ENCODE data around the gene TMEM254. TPM values are rescaled to one million over a fixed set of nuclear protein-coding genes. Genes with fewer than 3 reads are reported as not detected.
A peak's percentile ranks its signal among the peaks of the same experiment; 100 is the strongest.

Gene TMEM254
- total RNA-seq, 1 donor from 2014 or later = 31.6 TPM

DNA sequence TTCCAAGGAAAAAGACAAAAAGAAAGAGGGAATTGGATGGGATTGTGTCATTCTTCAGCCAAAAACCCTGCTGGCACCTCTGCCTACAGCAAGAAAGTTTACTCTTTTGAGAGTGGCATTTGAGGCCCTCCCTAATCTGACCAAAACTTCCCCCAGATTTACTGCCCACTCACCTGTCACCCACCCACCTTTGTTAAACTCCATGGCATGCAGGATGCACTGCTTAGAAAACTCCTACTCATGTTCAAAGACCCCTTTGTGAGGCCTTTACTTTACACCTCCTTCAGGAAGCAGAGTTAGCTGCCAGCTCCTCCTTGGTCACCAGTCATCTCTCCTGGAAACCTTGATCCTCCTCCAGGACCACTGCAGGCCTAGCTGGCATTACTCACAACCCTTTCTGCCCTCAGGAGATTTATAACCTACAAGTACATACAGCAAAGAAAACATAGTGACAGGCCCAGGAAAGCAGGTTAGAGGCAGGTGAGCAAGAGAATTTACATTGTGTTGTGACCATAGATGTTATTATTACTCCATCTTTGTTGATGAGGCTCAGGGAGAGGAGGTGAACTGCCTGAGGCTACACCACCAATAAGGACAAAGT lies 43.7 kb downstream of the TMEM254 start:
- Mint-ChIP-seq H3K36me3 (no peaks in the 10 kb centered on the region), H3K27ac (no peak overlapping the region), H3K4me1 (ENCODE audit: unreplicated experiment) (no peaks in the 10 kb centered on the region)

GRCh38 chr10:80122746-80123145 lies 44.3 kb downstream of the TMEM254 start:
- H3K9me3 Mint-ChIP-seq = no peaks in the 10 kb centered on the region

More for the DNA sequence above, 43.7 kb downstream of the TMEM254 start:
- peaks cover 6% of the 10 kb centered on the region for H3K27me3 Mint-ChIP-seq
- no peak for DNase-seq (ENCODE audit: extremely low spot score, unreplicated experiment)
- H3K9me3 Mint-ChIP-seq = no peaks in the 10 kb centered on the region
- H3K4me3 Mint-ChIP-seq = no peak overlapping the region
- TF ChIP-seq, protein P1, sequence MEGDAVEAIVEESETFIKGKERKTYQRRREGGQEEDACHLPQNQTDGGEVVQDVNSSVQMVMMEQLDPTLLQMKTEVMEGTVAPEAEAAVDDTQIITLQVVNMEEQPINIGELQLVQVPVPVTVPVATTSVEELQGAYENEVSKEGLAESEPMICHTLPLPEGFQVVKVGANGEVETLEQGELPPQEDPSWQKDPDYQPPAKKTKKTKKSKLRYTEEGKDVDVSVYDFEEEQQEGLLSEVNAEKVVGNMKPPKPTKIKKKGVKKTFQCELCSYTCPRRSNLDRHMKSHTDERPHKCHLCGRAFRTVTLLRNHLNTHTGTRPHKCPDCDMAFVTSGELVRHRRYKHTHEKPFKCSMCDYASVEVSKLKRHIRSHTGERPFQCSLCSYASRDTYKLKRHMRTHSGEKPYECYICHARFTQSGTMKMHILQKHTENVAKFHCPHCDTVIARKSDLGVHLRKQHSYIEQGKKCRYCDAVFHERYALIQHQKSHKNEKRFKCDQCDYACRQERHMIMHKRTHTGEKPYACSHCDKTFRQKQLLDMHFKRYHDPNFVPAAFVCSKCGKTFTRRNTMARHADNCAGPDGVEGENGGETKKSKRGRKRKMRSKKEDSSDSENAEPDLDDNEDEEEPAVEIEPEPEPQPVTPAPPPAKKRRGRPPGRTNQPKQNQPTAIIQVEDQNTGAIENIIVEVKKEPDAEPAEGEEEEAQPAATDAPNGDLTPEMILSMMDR (conservative IDR thresholded peaks at IDR 0.05) = no peak

GRCh38 chr10:80126876-80127275 lies 48.4 kb downstream of the TMEM254 start:
- TF ChIP-seq, protein P1 (conservative IDR thresholded peaks at IDR 0.05) = no peak
- Mint-ChIP-seq H3K4me1 (ENCODE audit: unreplicated experiment) (no peaks in the 10 kb centered on the region), H3K9me3 (no peaks in the 10 kb centered on the region), H3K27me3 (peaks cover 10% of the 10 kb centered on the region), H3K27ac (no peak overlapping the region), H3K4me3 (no peak overlapping the region), H3K36me3 (no peaks in the 10 kb centered on the region)
- DNase-seq (ENCODE audit: extremely low spot score, unreplicated experiment) = no peak

More at GRCh38 chr10:80122746-80123145, 44.3 kb downstream of the TMEM254 start:
- DNase-seq (ENCODE audit: extremely low spot score, unreplicated experiment) = no peak
- Mint-ChIP-seq H3K27me3 (peaks cover 6% of the 10 kb centered on the region), H3K27ac (no peak overlapping the region), H3K36me3 (no peaks in the 10 kb centered on the region), H3K4me3 (no peak overlapping the region), H3K4me1 (ENCODE audit: unreplicated experiment) (no peaks in the 10 kb centered on the region)
- TF ChIP-seq, protein P1 (conservative IDR thresholded peaks at IDR 0.05) = no peak

DNA sequence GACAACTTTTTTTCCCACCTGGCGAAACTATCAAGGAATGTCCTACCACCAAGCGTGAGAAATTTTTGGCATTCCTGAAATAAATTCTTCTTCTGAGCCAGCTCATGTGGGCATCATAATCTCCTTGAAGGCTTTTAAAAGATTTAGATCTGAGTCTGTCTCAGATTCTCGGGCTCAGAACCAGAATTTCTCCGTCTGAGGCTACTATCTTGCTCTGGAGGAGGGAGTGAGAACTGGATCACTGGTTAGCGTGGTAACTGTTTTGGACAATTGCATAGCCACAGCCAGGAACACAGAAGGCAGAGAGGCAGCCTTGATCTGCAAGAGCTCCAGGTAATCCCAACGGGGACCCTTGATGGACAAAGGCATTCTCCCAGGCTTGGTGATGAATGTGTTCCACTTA lies 53.0 kb downstream of the TMEM254 start:
- Mint-ChIP-seq H3K27ac (no peak overlapping the region), H3K4me3 (peak overlapping the region; percentile 63), H3K9me3 (no peaks in the 10 kb centered on the region), H3K27me3 (peaks cover 29% of the 10 kb centered on the region), H3K4me1 (ENCODE audit: unreplicated experiment) (peaks cover 7% of the 10 kb centered on the region), H3K36me3 (no peaks in the 10 kb centered on the region)
- TF ChIP-seq, protein P1 (conservative IDR thresholded peaks at IDR 0.05) = no peak
- DNase-seq (ENCODE audit: extremely low spot score, unreplicated experiment) = no peak

- TF ChIP-seq, protein P1 (conservative IDR thresholded peaks at IDR 0.05) = no peak
- H3K27ac Mint-ChIP-seq = no peak within 1 kb of the TSS
- H3K4me1 Mint-ChIP-seq (ENCODE audit: unreplicated experiment) = peaks cover 7% of the 10 kb centered on the region
- H3K9me3 Mint-ChIP-seq = no peaks in the 10 kb centered on the region
- peaks cover 29% of the 10 kb centered on the region for H3K27me3 Mint-ChIP-seq
- H3K36me3 Mint-ChIP-seq = no peaks in the 10 kb centered on the region
- peak within 1 kb of the TSS; percentile 84 for H3K4me3 Mint-ChIP-seq
- DNase-seq (ENCODE audit: extremely low spot score, unreplicated experiment) = no peak
These were observed 54.1 kb downstream of the TMEM254 start, which contains the start of gene PLAC9 for GRCh38 chr10:80132299-80133139. Gene PLAC9, plus strand, starts transcription at chr10:80132730. Its CDS starts 33 bp downstream, at chr10:80132763.

Data from type B pancreatic cell (in vitro differentiated cells).